Measurements from ENCODE around the gene ARPC5. TPM values are rescaled to one million over a fixed set of nuclear protein-coding genes. Genes with fewer than 3 reads are reported as not detected.
A peak's percentile ranks its signal among the peaks of the same experiment; 100 is the strongest.
"Not testable (repeated sequence)": the region's sequence is repeated elsewhere in the genome, so short reads cannot be mapped to it uniquely, and the experiment has no call there.

Gene ARPC5
- total RNA-seq, 1 experiment from 2014 or later: 409 TPM

DNA sequence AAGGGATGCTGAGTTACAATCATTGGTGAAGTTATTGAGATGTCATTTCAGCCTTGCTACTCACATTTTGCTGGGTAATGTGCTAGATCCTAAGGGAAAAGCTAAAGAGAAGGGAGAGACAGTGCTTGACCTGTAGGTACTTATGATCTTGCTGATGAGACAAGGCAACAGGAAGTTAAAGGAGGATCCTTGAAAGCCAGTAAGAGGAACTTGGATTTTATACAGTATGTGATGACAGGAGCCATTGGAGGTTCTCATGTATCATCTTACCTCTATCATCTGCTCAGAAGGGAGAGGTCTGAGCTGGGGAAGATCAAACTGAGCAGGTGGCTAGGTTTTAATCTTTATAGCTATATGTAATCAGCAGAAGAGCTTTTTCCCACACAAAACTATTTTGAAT is 11.2 kb upstream of the ARPC5 start:
- DNase-seq (ENCODE audit: low read depth): no peak

GRCh38 chr1:183645531-183645930 is 9.9 kb upstream of the ARPC5 start:
- DNase-seq (ENCODE audit: low read depth): no peak

- DNase-seq (ENCODE audit: low read depth): no peak
Measured at GRCh38 chr1:183642166-183642565, 6.6 kb upstream of the ARPC5 start.

- no peak for DNase-seq (ENCODE audit: low read depth)
Measured at GRCh38 chr1:183640193-183640592, 4.6 kb upstream of the ARPC5 start.

DNA sequence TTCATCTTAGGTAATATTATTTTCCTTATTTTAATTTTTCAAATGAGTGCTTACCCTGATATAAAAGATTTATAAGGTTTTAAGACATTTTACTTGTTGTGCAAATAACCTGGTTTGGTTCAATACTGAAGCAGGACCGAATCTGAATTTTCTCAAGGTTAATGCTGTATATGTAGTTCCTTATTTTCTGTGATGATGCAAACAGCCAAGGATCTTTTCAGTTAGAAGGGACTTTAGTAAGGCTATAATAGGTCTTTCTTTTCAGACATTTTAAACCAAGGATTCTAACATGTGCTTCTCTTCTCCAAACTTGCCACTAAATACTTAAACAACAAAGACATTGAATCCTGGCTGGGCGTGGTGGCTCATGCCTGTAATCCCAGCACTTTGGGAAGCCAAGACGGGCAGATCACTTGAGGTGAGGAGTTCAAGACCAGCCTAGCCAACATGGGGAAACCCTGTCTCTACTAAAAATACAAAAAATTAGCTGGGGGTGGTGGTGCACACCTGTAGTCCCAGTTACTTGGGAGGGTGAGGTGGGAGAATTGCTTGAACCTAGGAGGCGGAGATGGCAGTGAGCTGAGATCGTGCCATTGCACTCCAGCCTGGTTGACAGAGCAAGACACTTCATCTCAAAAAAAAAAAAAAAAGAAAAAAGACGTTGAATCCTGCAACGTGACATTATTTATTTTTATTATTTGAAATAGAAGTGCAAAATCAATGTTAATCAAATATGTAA is 3.2 kb upstream of the ARPC5 start:
- DNase-seq (ENCODE audit: low read depth): no peak

- DNase-seq (ENCODE audit: low read depth): no peak
Measured at GRCh38 chr1:183636783-183637182, 1.2 kb upstream of the ARPC5 start.

GRCh38 chr1:183636334-183636682 is 725 bp upstream of the ARPC5 start:
- no peak for DNase-seq (ENCODE audit: low read depth)

GRCh38 chr1:183635099-183635605 is 431 bp downstream of the ARPC5 start:
- DNase-seq (ENCODE audit: low read depth): peak; percentile 44

GRCh38 chr1:183634429-183635065 is 1.0 kb downstream of the ARPC5 start:
- no peak for DNase-seq (ENCODE audit: low read depth)

GRCh38 chr1:183633676-183634343 is 1.8 kb downstream of the ARPC5 start:
- peak; percentile 93 for DNase-seq (ENCODE audit: low read depth)

- peak; percentile 30 for DNase-seq (ENCODE audit: low read depth)
Measured at GRCh38 chr1:183632964-183633363, 2.6 kb downstream of the ARPC5 start.

- DNase-seq (ENCODE audit: low read depth): no peak
Measured at GRCh38 chr1:183632114-183632513, 3.5 kb downstream of the ARPC5 start.

DNA sequence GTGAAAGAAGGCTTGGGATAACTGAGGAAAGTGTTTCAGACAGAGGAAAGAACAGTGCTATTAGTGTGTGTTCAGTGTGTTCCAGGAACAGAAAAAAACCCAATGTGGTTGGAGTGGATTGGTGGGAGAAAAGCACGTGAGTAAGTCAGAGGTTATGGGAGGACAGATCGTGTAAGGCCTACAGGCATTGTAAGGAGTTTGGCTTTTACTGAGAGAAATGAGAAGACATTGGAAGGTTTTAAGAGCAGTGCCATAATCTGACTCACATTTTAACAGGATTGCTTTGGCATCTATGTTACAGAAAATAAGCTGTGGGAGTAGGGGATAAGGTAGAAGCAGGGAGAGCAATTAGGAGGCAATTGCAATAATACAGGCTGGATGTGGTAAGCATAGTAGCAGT is 4.8 kb downstream of the ARPC5 start:
- peak; percentile 54 for DNase-seq (ENCODE audit: low read depth)

- no peak for DNase-seq (ENCODE audit: low read depth)
Measured at GRCh38 chr1:183628537-183628936, 7.0 kb downstream of the ARPC5 start.

DNA sequence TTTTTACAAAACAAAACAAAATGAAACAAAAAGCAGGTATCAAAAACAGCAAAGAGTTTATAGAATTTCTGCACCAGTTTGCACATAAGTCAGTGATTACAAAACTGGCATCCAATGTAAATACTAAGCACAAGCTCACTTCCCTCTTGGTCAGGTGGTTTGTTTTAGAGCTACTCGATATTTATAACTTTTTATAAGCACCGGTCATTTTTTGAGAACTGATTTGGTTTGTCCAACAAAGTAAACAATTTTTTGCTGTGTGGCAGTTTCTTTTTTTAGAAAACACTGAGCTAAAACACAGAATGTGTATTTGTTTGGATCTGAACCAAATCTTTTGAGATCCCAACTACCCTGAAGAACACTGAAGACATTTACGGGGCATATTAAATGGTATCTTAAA is 9.3 kb downstream of the ARPC5 start:
- not testable (repeated sequence) for DNase-seq (ENCODE audit: low read depth)

DNA sequence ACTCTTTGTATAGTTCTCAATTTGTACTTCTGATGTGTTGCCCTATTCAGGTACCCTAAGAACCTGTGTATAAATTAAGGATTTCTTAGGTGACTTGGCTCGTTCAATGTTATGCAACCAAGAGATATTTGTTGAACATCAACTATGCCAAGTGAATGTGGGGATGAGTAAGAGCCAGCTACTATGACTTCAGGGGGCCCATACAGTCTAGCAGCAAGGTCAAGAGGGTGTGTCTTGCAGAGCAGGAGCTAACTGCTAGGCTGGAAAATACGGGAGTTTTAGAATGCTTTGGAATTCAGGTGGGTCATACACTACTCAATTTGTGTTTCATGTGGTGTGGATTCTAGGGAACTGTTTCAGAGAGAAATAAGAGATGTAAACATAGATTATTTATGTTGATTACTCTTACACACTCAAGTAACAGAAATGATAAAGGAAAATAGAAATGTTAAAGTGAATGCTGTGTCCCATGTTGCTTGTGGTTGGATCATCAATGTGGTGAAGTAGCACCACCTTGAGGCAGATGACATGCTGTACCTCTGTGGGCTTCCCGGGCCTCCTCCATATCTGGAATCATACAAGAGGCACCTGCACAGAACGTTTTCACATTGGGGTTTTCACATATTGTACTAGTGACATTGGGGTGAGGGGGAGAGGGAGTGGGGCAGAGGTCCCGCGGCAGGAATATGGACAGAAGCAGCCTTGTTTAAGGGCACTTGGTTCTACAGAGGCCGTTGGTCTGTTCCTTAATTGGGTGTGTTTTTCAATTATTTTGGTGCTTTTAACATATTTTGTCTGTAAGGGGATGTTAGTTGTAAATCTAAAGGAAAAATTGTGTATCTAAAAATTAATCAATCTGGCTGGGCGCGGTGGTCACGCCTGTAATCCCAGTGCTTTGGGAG is 12.4 kb downstream of the ARPC5 start:
- DNase-seq (ENCODE audit: low read depth): peak; percentile 78

- DNase-seq (ENCODE audit: low read depth): no peak
Measured at GRCh38 chr1:183622013-183622412, 13.6 kb downstream of the ARPC5 start.

- DNase-seq (ENCODE audit: low read depth): no peak
Measured at GRCh38 chr1:183620311-183620710, 15.3 kb downstream of the ARPC5 start.

DNA sequence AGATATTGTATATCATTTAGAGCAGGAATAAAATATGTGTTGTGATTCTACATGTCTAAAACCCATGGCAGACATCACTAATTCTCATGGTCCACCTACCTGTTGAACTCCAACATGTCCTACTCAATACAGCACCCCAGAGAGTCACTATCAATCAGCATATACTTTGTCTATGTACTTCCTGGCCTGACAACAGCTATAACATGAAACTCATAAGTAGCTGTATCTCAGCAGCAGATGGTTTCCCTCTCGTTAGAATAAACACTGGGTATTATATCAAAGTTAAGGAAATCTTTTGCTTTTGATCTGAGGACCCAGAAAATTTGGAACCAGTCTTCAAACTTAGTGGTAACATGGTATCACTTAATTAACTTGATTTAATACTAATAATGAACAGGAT is 15.8 kb downstream of the ARPC5 start:
- no peak for DNase-seq (ENCODE audit: low read depth)

GRCh38 chr1:183618202-183618601 is 17.4 kb downstream of the ARPC5 start:
- DNase-seq (ENCODE audit: low read depth): not testable (repeated sequence)

DNA sequence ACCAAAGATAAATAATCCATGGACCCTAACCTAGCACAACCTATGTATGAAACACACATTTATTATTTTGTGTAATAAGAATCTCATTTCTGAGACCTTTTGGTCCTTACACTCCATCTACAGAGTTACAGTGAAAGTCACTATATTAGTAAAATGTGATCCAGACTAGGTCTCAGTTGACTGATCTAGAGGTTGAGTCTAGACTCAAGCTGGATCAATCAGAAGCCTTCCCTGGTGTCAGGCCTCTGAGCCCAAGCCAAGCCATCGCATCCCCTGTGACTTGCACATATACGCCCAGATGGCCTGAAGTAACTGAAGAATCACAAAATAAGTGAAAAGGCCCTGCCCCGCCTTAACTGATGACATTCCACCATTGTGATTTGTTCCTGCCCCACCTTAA is 22.6 kb downstream of the ARPC5 start:
- DNase-seq (ENCODE audit: low read depth): not testable (repeated sequence)

DNA sequence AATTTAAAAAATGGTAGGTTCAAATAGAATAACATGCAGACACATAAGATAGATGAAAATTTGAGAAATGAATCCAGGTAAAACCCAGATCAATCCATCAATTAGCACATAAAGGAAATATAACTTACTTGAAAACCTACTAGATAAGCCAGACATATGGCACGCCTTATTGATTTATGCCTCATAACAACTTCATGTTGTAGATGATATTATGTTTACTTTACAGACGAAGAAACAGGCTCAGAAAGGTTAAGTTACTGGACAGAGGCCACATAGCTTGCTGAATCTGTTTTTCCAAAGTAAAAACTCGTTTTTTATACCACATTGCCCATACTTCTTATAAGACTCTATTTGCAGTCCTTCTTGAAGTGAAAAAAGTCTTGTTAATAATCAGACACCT is 23.2 kb downstream of the ARPC5 start:
- no peak for DNase-seq (ENCODE audit: low read depth)
